Activated CD4-positive, alpha-beta T cell treated with anti-CD3 and anti-CD28 coated beads, Interleukin-2, amount 50 U/mL, for 1 hour (primary cell): ENCODE measurements around the gene MLH3.

ENCODE experiments used
- DNase-seq: peaks from one replicate; pipeline ENCODE4 v3.0.0-alpha.2; 2020

MLH3 gene

GRCh38 chr14:74981462-74981782 lies 69.8 kb downstream of the MLH3 start:
- no peak for DNase-seq

DNA sequence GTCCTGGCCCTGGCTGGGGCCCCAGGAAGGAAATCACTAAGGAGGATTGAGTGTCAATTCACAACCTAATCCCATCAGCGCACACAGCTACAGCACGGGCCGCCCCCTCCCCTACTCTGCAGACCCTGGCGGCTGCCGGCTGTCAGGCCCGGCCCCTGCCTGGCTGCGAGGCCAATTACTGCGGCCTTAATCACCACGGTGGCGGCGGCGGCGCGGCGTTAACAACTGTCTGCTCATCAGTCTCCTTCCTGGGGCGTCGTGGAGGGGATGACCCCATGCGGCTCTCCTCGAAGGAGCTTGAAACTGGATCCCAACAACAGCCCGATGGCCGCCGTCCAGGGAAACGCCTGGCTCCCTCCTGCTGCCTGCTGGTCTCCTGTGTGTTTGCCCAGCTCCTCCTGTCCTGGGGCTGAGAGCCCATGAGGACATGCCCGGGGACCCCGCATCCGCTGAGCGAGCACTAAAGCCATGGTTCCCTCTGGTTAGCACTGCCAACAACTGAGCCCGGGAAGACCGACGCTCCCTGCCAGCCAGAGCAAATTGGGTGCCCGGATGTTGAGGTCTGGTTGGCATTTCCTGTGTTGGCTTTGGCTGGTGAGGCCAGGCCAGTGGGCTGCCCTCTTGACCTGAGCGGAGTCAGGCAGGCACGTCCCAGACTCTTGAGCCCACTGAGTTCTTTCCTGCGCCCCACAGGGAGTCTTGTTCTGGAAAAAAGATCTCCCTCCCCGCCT lies 70.4 kb downstream of the MLH3 start:
- no peak for DNase-seq

GRCh38 chr14:74980398-74980730 lies 70.9 kb downstream of the MLH3 start:
- no peak for DNase-seq

GRCh38 chr14:74979442-74980397 lies 71.5 kb downstream of the MLH3 start:
- DNase-seq, result no peak

DNA sequence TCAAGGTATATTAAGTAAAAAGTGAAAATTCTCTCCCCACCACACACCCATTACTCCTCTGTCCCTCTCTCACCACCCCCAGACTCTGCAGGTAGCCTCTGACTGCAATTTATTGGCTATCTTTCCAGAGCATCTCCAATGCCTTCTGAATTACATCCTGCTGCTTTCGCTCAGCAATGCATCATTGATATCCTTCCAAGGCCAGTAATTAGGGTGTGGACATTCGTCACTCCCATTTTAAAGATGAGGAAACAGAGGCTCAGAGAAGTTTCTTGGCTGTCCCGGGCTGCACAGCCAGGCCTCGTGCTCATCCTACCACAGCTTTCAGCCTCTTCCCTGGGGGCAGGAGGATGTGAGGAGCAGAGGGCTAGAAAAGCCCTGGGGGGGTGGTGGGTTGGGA lies 72.2 kb downstream of the MLH3 start:
- DNase-seq, result no peak

GRCh38 chr14:74978416-74978947 lies 72.8 kb downstream of the MLH3 start:
- no peak for DNase-seq

DNA sequence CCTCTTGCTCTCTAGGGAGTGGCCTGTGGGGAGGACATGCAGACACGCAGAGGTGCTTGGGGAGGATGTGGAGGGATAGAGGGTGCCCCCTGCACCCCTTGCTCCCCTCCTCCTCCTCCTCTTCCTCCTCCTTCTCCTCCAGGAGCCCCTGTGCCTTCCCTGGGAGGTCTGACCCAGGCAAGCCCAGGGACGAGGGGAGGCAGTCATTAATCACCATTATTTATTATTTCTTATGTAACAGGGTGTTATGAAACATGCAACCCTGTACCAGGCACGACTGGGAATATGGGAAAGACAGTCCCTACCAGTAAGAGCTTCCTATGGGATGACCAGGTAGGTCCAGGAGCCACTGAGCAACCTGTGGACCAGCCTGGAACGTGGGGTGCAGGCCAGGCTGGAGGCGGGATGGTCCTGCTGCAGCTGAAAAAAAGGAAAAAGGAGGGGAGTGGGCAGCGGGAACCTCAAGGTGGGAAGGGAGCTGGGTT lies 73.3 kb downstream of the MLH3 start:
- DNase-seq, result no peak

DNA sequence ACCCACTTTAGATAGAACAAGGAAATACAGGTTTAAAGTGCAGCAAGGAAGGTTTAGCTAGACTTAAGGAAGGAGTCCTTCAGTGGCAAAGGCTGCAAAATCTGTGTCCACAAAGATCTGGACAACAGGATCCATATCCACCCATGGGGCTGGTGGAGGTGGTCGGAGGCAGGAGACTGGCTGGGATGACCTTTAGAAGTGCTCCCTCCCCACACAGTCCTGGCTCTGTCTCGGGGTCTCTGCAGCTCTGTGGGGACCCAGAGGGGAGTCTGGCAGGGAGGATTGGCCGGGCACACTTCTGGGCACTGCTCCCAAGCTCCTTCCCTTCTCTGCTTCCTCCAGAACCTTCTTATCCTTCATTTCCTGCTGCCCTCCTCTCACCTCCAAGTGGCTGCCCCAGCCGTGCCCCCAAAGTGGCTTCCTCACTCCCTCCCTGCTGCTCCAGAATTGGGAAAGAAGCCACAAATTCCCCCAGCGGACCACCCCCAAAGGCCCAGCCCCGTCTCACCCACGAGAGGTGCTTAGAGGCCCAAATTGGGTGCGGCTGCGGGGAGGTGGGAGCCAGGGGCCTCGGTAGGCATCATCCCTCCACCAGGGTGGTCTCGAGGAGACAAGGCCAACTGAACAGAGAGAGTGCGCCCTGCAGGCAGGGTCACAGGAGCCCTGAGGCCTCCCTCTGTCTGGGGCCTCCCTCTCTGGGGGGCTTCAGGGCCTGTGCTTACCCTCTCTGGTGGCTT lies 73.9 kb downstream of the MLH3 start:
- no peak for DNase-seq

DNA sequence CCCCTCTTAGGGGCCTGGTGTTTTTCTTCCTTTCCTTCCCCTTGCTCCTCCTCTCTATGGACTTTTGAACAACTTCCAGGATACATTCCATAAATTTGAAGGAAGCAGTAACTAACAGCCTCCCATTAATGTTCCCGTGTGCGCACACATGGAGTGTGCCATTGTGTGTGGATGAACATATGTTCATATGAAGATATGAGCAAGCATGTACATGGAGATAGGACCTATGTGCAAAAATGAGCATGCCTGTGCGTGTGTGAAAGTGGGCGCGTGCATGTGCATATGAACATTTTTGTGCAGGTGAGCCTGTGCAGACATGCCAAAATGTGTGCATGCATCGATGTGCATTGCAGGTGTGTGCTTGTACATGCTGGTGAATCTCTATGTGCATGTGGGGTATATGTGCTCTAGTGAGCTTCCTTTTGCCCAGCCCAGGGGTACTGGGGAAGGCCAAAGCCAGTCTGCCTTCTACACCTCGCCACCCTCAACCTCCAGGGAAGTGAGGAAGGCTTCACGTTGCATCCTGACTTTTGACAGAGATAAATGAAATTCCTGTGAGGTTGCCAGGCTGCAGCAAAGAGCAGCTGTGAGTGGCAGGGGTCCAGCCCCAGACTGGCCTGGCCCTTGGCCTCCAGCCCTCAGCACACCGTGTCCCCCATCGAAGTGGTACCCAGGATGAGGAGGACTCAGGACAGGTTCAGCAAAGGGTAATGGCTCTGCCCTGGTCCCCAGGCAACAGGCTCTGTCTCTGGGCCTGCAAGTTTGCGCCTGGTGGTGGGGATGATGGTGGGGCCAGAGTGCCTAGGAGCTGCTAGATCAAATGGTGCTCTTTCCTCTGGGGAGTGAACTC lies 74.8 kb downstream of the MLH3 start:
- no peak for DNase-seq

DNA sequence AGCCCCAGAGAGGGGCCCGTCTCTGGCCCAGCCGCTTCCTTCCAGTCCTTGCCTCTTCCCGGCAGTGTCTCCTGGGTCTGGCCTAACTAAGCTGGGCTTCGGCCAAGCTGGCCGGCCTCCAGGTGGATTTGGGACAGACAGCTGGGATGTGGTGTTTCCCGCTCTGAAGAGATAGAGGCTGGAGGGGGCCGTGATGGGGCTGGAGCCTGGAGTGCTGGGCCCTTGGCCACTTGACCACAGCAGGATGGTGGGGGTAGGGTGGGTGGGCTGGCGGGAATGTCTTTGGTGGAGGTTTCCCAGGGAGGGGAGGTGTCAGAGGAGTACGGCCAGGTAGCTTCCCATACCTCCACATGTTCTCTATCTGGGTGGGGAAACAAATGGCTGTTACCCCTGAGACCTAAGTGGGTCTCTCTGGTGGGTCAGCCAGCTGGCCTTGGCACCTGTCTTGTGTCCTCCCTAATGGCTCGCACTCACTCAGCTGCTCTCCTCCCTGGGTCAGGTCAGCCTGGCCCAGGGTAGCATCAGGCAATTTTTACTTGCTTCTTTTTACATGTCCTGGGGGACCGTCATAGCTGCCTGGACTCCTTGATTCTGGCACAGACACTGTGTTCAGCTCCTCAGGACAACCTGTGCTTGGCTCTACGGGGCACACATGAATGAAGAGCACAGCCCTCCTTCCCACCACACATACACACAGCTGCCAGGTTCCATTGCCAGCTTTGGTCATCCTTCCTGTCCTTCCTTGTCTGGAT lies 76.0 kb downstream of the MLH3 start:
- no peak for DNase-seq

DNA sequence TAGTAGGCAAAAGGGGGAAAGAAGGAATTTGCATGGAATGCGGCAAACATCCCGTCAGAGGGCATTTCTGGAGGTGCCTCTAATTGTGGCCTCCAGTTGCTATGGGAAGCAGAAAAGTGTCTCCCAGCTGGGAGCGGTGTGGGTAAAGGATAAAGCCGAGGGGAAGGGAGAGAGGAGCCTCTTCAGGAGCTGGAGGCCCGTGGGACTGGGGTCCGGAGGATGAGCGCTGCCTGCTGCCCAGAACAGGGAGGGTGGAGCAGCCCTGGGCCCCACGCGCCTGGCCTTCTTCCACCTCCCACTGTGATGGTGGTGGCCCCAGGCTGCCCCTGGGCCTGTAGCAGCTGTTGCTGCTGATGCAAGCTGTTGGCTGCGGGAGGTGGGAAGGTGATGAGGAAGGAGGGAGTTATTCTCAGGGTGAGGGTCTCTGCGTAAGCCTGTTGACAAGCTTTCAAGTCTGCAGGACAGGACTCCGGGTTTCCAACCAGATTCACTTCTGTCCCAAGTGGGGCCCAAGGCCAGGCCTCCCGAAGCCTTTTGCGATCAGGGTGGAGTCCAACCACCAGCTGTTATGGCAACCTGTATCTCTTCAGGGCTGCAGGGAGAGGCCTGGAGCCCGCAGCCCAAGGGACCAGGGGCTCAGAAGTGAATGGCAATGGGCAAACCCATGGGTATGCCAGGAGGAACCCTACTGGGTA lies 76.8 kb downstream of the MLH3 start:
- no peak for DNase-seq

GRCh38 chr14:74973905-74974363 lies 77.3 kb downstream of the MLH3 start:
- no peak for DNase-seq

GRCh38 chr14:74973003-74973653 lies 78.1 kb downstream of the MLH3 start:
- no peak for DNase-seq

DNA sequence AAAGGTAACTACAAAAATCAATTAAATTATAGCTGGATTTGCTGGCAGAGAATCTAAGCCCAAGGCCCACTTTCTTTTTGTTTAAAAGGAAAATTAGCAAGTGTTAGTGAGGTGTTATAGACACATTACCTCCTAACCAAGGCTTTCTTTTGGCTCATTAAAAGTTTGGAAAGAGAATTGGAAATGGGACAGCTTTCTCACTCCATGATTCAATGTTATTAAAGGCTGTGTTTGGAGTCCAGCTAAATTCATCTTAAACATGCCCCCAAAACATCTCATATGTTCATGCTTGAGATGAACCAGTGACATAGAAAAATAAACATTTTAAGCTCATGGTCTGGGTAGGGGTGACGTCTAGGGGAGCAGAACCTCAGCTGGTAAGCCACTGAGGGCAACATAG lies 82.5 kb downstream of the MLH3 start:
- no peak for DNase-seq

DNA sequence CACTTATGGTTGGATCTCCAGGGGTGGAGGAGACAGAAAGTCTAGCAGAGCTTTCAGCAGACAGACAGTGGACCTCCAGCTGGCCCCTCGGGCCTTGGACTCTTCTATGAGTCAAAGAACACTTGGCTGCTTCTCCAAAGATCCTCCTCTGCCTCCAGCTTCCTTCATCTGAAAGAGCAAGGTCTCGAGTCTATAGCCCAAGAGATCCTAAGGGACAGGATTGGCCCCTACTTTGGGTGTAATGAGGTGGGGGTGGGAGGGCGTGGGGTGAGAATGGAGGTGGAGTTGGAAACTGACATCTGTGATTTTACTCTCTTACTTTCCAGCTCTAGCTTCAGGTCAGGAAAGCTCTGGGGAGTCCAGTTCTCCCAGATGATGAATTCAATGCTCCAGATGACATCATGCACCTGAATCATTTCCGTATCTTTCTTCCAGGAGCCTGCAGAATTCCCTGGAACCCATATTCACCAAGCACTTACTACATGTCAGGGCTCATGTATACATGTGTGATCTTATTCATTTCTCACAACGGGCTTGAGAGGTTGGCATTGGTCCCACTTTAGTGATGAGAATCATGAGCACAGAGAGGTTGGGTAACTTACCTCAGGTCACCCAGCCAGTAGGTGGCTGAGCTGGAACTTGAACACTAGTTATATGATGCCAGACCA lies 85.6 kb downstream of the MLH3 start:
- no peak for DNase-seq

GRCh38 chr14:74964787-74965485 lies 86.3 kb downstream of the MLH3 start:
- DNase-seq, result no peak
